GM20000 (cell line): ENCODE measurements around the gene PLCH1.

Experiments
- DNase-seq: peaks from one replicate; pipeline ENCODE4 v3.0.0; 2012; ENCODE audit warnings: low spot score
- CTCF ChIP-seq: IDR thresholded peaks from 2 replicates; pipeline ENCODE4 v1.5.1; 2012; ENCODE audit warnings: mild to moderate bottlenecking, control low read depth; ENCODE audit errors: extremely low read depth, missing control alignments

Gene PLCH1

GRCh38 chr3:155394240-155394639 lies 350.6 kb downstream of the PLCH1 start:
- no peak for TF ChIP-seq CTCF
- DNase-seq, result no peak

GRCh38 chr3:155393316-155393715 lies 351.6 kb downstream of the PLCH1 start:
- no peak for TF ChIP-seq CTCF
- no peak for DNase-seq

- no peak for TF ChIP-seq CTCF
- no peak for DNase-seq
These were observed 352.7 kb downstream of the PLCH1 start for GRCh38 chr3:155392138-155392537.

GRCh38 chr3:155391551-155391958 lies 353.3 kb downstream of the PLCH1 start:
- TF ChIP-seq CTCF, result no peak
- DNase-seq, result no peak

- no peak for TF ChIP-seq CTCF
- DNase-seq, result no peak
These were observed 353.8 kb downstream of the PLCH1 start for GRCh38 chr3:155391104-155391503.

- no peak for DNase-seq
- no peak for TF ChIP-seq CTCF
These were observed 354.5 kb downstream of the PLCH1 start for GRCh38 chr3:155390351-155390750.

GRCh38 chr3:155388417-155388816 lies 356.5 kb downstream of the PLCH1 start:
- no peak for DNase-seq
- no peak for TF ChIP-seq CTCF
